DMS 273 (cell line): ENCODE results near the gene CARMIL3.
"Not testable (repeated sequence)": the region's sequence is repeated elsewhere in the genome, so short reads cannot be mapped to it uniquely, and the experiment has no call there.

Experiments used
- DNase-seq: peaks from one replicate; lab custom pipeline; 2025; ENCODE audit not compliant: unreplicated experiment; lab: John Stamatoyannopoulos, UW

Gene CARMIL3

GRCh38 chr14:24040692-24041091 is 11.1 kb upstream of the CARMIL3 start:
- DNase-seq, result no peak

- peak; percentile 59 for DNase-seq
Measured at GRCh38 chr14:24042746-24043145, 9.1 kb upstream of the CARMIL3 start.

- not testable (repeated sequence) for DNase-seq
Measured at GRCh38 chr14:24049002-24049401, 2.8 kb upstream of the CARMIL3 start.

GRCh38 chr14:24050753-24051152 is 1.1 kb upstream of the CARMIL3 start:
- DNase-seq, result not testable (repeated sequence)

- DNase-seq, result no peak
Measured at GRCh38 chr14:24051176-24051788, 527 bp upstream of the CARMIL3 start.

- no peak for DNase-seq
Measured at GRCh38 chr14:24052656-24053547, 1.1 kb downstream of the CARMIL3 start.

- DNase-seq, result no peak
Measured at GRCh38 chr14:24053548-24054323, 1.9 kb downstream of the CARMIL3 start.

- DNase-seq, result no peak
Measured at GRCh38 chr14:24054324-24054641, 2.5 kb downstream of the CARMIL3 start.

GRCh38 chr14:24054646-24055045 is 2.8 kb downstream of the CARMIL3 start:
- DNase-seq, result no peak

- DNase-seq, result no peak
Measured at GRCh38 chr14:24055971-24056799, 4.4 kb downstream of the CARMIL3 start.

- no peak for DNase-seq
Measured at GRCh38 chr14:24056800-24057184, 5.0 kb downstream of the CARMIL3 start.

GRCh38 chr14:24057271-24057670 is 5.5 kb downstream of the CARMIL3 start:
- DNase-seq, result peak; percentile 32

- DNase-seq, result no peak
Measured at GRCh38 chr14:24057867-24058259, 6.1 kb downstream of the CARMIL3 start.

- DNase-seq, result peak; percentile 93
Measured at GRCh38 chr14:24058260-24058950, 6.6 kb downstream of the CARMIL3 start.

- DNase-seq, result no peak
Measured at GRCh38 chr14:24058951-24059475, 7.2 kb downstream of the CARMIL3 start.

GRCh38 chr14:24059841-24060388 is 8.1 kb downstream of the CARMIL3 start:
- DNase-seq, result no peak

GRCh38 chr14:24060443-24060842 is 8.6 kb downstream of the CARMIL3 start:
- no peak for DNase-seq

GRCh38 chr14:24060984-24061913 is 9.4 kb downstream of the CARMIL3 start:
- no peak for DNase-seq
